HG03442 (cell line): ENCODE measurements around the gene OMA1.
"Not testable (repeated sequence)": the region's sequence is repeated elsewhere in the genome, so short reads cannot be mapped to it uniquely, and the experiment has no call there.

ENCODE experiments used
- ATAC-seq: cut with Tn5 transposase; IDR thresholded peaks from one replicate; pipeline ENCODE4 v1.9.1; 2021; ENCODE audit warnings: mild to moderate bottlenecking, moderate library complexity; ENCODE audit not compliant: unreplicated experiment

The OMA1 gene

GRCh38 chr1:58529284-58529683 is 17.2 kb downstream of the OMA1 start:
- ATAC-seq = no peak

- no peak for ATAC-seq
Observed at GRCh38 chr1:58528518-58528917, 18.0 kb downstream of the OMA1 start.

- no peak for ATAC-seq
Observed at GRCh38 chr1:58524353-58524945, 22.1 kb downstream of the OMA1 start.

- no peak for ATAC-seq
Observed at GRCh38 chr1:58515794-58516401, 30.6 kb downstream of the OMA1 start.

GRCh38 chr1:58513956-58514355 is 32.6 kb downstream of the OMA1 start:
- no peak for ATAC-seq

- ATAC-seq = no peak
Observed at GRCh38 chr1:58508629-58509028, 37.9 kb downstream of the OMA1 start.

GRCh38 chr1:58505286-58505685 is 41.2 kb downstream of the OMA1 start:
- no peak for ATAC-seq

- ATAC-seq = no peak
Observed at GRCh38 chr1:58502519-58502918, 44.0 kb downstream of the OMA1 start.

- no peak for ATAC-seq
Observed at GRCh38 chr1:58500043-58500442, 46.5 kb downstream of the OMA1 start.

- no peak for ATAC-seq
Observed at GRCh38 chr1:58497499-58497898, 49.0 kb downstream of the OMA1 start.

GRCh38 chr1:58496042-58496441 is 50.5 kb downstream of the OMA1 start:
- ATAC-seq = no peak

GRCh38 chr1:58488914-58489313 is 57.6 kb downstream of the OMA1 start:
- not testable (repeated sequence) for ATAC-seq

- no peak for ATAC-seq
Observed at GRCh38 chr1:58487002-58487401, 59.5 kb downstream of the OMA1 start.

- no peak for ATAC-seq
Observed at GRCh38 chr1:58481962-58482361, 64.6 kb downstream of the OMA1 start.

- ATAC-seq = no peak
Observed at GRCh38 chr1:58480191-58480590, 66.3 kb downstream of the OMA1 start.

GRCh38 chr1:58477390-58477789 is 69.1 kb downstream of the OMA1 start:
- ATAC-seq = no peak

GRCh38 chr1:58476179-58476578 is 70.3 kb downstream of the OMA1 start:
- no peak for ATAC-seq

GRCh38 chr1:58469476-58469875 is 77.0 kb downstream of the OMA1 start:
- ATAC-seq = no peak

GRCh38 chr1:58469016-58469415 is 77.5 kb downstream of the OMA1 start:
- ATAC-seq = no peak

GRCh38 chr1:58468612-58469011 is 77.9 kb downstream of the OMA1 start:
- ATAC-seq = no peak

- ATAC-seq = no peak
Observed at GRCh38 chr1:58466630-58467241, 79.8 kb downstream of the OMA1 start.

- no peak for ATAC-seq
Observed at GRCh38 chr1:58465825-58466629, 80.5 kb downstream of the OMA1 start.
